ENCODE results near the gene COPS8.

DNA sequence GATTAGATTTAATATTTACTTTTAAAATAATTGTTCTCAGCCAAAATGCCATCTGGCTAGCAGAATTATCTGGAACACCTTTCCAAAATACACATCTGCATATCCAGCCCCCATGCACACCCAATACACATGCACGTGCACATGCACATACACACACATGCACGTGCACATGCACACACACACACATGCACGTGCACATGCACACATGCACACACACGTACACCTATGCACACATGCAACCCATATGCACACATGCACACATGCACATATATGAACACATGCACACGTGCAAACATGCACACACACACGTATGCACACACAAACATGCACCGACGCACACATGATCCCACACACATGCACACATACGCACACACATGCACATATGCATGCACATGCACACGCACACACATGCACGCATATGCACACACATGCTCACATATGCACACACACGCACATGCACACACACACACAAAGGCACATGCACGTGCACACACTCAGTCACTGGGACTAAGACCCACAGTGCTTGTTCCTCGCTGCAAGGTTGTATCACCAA lies 53.5 kb downstream of the COPS8 start:
- TF ChIP-seq, protein P1, sequence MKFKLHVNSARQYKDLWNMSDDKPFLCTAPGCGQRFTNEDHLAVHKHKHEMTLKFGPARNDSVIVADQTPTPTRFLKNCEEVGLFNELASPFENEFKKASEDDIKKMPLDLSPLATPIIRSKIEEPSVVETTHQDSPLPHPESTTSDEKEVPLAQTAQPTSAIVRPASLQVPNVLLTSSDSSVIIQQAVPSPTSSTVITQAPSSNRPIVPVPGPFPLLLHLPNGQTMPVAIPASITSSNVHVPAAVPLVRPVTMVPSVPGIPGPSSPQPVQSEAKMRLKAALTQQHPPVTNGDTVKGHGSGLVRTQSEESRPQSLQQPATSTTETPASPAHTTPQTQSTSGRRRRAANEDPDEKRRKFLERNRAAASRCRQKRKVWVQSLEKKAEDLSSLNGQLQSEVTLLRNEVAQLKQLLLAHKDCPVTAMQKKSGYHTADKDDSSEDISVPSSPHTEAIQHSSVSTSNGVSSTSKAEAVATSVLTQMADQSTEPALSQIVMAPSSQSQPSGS (CRISPR knock-in tag; IDR thresholded peaks at IDR 0.05; ENCODE audit: borderline replicate concordance, low read depth), result no peak
- TF ChIP-seq, protein P2, sequence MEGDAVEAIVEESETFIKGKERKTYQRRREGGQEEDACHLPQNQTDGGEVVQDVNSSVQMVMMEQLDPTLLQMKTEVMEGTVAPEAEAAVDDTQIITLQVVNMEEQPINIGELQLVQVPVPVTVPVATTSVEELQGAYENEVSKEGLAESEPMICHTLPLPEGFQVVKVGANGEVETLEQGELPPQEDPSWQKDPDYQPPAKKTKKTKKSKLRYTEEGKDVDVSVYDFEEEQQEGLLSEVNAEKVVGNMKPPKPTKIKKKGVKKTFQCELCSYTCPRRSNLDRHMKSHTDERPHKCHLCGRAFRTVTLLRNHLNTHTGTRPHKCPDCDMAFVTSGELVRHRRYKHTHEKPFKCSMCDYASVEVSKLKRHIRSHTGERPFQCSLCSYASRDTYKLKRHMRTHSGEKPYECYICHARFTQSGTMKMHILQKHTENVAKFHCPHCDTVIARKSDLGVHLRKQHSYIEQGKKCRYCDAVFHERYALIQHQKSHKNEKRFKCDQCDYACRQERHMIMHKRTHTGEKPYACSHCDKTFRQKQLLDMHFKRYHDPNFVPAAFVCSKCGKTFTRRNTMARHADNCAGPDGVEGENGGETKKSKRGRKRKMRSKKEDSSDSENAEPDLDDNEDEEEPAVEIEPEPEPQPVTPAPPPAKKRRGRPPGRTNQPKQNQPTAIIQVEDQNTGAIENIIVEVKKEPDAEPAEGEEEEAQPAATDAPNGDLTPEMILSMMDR (IDR thresholded peaks at IDR 0.05), result no peak
- TF ChIP-seq, protein P3, sequence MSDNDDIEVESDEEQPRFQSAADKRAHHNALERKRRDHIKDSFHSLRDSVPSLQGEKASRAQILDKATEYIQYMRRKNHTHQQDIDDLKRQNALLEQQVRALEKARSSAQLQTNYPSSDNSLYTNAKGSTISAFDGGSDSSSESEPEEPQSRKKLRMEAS (CRISPR knock-in tag; IDR thresholded peaks at IDR 0.05), result no peak
- TF ChIP-seq, protein P4, sequence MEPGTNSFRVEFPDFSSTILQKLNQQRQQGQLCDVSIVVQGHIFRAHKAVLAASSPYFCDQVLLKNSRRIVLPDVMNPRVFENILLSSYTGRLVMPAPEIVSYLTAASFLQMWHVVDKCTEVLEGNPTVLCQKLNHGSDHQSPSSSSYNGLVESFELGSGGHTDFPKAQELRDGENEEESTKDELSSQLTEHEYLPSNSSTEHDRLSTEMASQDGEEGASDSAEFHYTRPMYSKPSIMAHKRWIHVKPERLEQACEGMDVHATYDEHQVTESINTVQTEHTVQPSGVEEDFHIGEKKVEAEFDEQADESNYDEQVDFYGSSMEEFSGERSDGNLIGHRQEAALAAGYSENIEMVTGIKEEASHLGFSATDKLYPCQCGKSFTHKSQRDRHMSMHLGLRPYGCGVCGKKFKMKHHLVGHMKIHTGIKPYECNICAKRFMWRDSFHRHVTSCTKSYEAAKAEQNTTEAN (CRISPR knock-in tag; IDR thresholded peaks at IDR 0.05), result no peak
- TF ChIP-seq TEAD4 (CRISPR knock-in tag; IDR thresholded peaks at IDR 0.05) (no peak), ZNF532 (CRISPR knock-in tag; IDR thresholded peaks at IDR 0.05; ENCODE audit: borderline replicate concordance) (no peak), RELA (CRISPR knock-in tag; IDR thresholded peaks at IDR 0.05; ENCODE audit: borderline replicate concordance) (no peak), SMAD3 (CRISPR knock-in tag; IDR thresholded peaks at IDR 0.05; ENCODE audit: borderline replicate concordance) (no peak), JAZF1 (CRISPR knock-in tag; IDR thresholded peaks at IDR 0.05) (no peak), ZNF219 (CRISPR knock-in tag; IDR thresholded peaks at IDR 0.05; ENCODE audit: borderline replicate concordance) (no peak), CREB1 (CRISPR knock-in tag; IDR thresholded peaks at IDR 0.05) (no peak)

Measured in WTC11 (cell line).